Tibial nerve (tissue), 4 donors: ENCODE results near the gene SFMBT2.

Experiments
- EP300 ChIP-seq, 2 donors: sonication (generic); formaldehyde crosslinking; IDR thresholded peaks; one replicate each; pipeline ENCODE4 v1.6.1; 2017; ENCODE audit warnings: antibody characterized with exemption in 2 of 2, mild to moderate bottlenecking in 1 of 2
- POLR2A ChIP-seq, 2 donors: fragments of 450-650 bp; IDR thresholded peaks; one replicate each; pipeline ENCODE4 v1.6.1; 2017; ENCODE audit warnings: antibody characterized with exemption in 2 of 2, mild to moderate bottlenecking in 2 of 2, moderate library complexity in 2 of 2
- TF ChIP-seq, protein P1 (sequence below), 5 experiments: fragments of 200-600 bp in 3 of 5; fragments of 450-650 bp in 2 of 5; sonication (generic) in 3 of 5; IDR thresholded peaks; one replicate each; pipeline ENCODE4 v1.5.1; 2016 to 2019; ENCODE audit warnings: antibody characterized with exemption in 5 of 5, mild to moderate bottlenecking in 3 of 5, moderate library complexity in 2 of 5

DNA sequence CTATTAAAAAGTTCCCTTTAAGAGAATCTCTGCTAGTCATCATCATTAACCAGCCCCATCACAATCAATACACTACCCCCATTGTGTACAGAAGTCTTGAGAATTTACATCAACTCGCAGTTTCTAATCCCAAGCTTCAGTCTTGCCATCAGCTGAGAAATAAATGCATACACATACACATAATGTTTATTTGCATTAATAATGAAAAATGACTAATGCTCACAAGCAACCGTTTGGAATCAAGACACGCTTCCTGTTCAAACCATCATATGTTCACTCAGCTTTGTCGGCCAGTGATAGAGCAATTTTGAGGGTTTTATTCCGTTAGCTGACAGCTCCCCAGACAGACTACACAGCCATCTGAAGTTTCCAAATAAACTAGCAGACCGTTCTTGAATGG is 287.1 kb downstream of the SFMBT2 start:
- TF ChIP-seq, protein P1, sequence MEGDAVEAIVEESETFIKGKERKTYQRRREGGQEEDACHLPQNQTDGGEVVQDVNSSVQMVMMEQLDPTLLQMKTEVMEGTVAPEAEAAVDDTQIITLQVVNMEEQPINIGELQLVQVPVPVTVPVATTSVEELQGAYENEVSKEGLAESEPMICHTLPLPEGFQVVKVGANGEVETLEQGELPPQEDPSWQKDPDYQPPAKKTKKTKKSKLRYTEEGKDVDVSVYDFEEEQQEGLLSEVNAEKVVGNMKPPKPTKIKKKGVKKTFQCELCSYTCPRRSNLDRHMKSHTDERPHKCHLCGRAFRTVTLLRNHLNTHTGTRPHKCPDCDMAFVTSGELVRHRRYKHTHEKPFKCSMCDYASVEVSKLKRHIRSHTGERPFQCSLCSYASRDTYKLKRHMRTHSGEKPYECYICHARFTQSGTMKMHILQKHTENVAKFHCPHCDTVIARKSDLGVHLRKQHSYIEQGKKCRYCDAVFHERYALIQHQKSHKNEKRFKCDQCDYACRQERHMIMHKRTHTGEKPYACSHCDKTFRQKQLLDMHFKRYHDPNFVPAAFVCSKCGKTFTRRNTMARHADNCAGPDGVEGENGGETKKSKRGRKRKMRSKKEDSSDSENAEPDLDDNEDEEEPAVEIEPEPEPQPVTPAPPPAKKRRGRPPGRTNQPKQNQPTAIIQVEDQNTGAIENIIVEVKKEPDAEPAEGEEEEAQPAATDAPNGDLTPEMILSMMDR (IDR thresholded peaks at IDR 0.05): no peak
- TF ChIP-seq EP300 (IDR thresholded peaks at IDR 0.05) (no peak), POLR2A (IDR thresholded peaks at IDR 0.05) (no peak)
